Tibial nerve (tissue), 3 donors: ENCODE data around the gene COX19.

Source experiments
- EP300 ChIP-seq, 2 donors: sonication (generic); formaldehyde crosslinking; IDR thresholded peaks; one replicate each; pipeline ENCODE4 v1.6.1; 2017; ENCODE audit warnings: antibody characterized with exemption in 2 of 2, mild to moderate bottlenecking in 1 of 2
- POLR2A ChIP-seq, 2 donors: fragments of 450-650 bp; IDR thresholded peaks; one replicate each; pipeline ENCODE4 v1.6.1; 2017; ENCODE audit warnings: antibody characterized with exemption in 2 of 2, mild to moderate bottlenecking in 2 of 2, moderate library complexity in 2 of 2

GRCh38 chr7:938546-939185, 36.7 kb downstream of the COX19 start:
- TF ChIP-seq EP300 (IDR thresholded peaks at IDR 0.05) (no peak), POLR2A (IDR thresholded peaks at IDR 0.05) (no peak)
